Measurements from ENCODE around the gene FXYD6.

DNA sequence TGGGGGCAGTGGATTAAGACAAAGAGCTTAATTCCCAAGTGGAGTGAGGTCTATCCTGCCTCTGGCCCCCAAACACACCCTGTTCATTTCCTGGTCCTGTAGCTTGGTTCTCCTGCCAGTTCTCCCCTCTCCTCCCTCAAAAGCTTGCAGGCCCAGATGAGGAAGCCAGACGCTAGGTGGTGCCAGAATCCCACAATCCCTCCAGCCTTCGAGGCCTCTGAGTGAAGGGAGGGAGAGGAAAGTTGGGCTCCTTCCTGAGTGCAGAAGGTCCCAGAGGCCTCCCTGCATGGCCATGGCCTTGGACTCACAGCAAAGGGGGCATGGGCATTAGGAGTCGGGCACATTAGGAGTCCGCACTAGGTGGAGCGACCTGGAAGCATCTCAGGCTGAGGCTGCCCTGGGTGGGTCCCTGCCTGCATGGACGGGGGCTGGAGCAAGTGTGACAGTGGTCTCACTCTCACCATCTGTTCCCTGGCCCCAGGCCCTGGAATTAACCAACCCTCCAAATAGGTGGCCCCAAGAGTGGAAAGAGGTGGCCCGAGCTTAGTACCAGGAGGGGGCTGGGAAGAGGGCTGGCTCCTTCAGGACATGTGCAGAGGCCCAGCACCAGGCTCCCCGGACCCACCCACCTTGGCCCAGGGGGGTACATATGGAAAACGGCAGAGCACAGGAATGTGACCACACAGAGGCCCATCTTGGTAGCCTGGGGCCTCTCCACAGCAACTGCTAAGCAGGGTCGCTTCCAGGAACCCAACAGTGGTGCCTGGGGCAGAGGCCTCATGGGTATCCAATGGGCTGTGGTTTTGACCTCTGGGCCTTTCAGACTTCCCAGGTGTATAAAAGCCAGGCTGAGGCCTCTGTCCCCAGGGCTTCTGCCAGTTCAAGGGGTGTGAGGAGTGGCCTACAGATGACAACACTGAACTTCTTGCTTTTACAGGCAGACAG lies 57.1 kb downstream of the FXYD6 start:
- TF ChIP-seq, protein P1, sequence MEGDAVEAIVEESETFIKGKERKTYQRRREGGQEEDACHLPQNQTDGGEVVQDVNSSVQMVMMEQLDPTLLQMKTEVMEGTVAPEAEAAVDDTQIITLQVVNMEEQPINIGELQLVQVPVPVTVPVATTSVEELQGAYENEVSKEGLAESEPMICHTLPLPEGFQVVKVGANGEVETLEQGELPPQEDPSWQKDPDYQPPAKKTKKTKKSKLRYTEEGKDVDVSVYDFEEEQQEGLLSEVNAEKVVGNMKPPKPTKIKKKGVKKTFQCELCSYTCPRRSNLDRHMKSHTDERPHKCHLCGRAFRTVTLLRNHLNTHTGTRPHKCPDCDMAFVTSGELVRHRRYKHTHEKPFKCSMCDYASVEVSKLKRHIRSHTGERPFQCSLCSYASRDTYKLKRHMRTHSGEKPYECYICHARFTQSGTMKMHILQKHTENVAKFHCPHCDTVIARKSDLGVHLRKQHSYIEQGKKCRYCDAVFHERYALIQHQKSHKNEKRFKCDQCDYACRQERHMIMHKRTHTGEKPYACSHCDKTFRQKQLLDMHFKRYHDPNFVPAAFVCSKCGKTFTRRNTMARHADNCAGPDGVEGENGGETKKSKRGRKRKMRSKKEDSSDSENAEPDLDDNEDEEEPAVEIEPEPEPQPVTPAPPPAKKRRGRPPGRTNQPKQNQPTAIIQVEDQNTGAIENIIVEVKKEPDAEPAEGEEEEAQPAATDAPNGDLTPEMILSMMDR (IDR thresholded peaks at IDR 0.05), result peak; percentile 59
- TF ChIP-seq POLR2A (IDR thresholded peaks at IDR 0.05; ENCODE audit: low read length) (no peak), ZSCAN20 (CRISPR knock-in tag; IDR thresholded peaks at IDR 0.05) (no peak), RFX5 (IDR thresholded peaks at IDR 0.05) (no peak), RAD21 (conservative IDR thresholded peaks at IDR 0.05 in 1 of 2, IDR thresholded peaks at IDR 0.05 in 1 of 2) (peak; percentile 67 to 86), BHLHE40 (IDR thresholded peaks at IDR 0.05; ENCODE audit: low read depth, low read length) (no peak)
- TF ChIP-seq, protein P2, sequence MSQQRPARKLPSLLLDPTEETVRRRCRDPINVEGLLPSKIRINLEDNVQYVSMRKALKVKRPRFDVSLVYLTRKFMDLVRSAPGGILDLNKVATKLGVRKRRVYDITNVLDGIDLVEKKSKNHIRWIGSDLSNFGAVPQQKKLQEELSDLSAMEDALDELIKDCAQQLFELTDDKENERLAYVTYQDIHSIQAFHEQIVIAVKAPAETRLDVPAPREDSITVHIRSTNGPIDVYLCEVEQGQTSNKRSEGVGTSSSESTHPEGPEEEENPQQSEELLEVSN (IDR thresholded peaks at IDR 0.05; ENCODE audit: borderline replicate concordance, low read depth), result no peak
